ENCODE results near the gene SSBP3. TPM values are rescaled to one million over a fixed set of nuclear protein-coding genes. Genes with fewer than 3 reads are reported as not detected.
A peak's percentile ranks its signal among the peaks of the same experiment; 100 is the strongest.

The SSBP3 gene
- total RNA-seq, 2 donors from 2014 or later, result 40.3 to 56.3 TPM

DNA sequence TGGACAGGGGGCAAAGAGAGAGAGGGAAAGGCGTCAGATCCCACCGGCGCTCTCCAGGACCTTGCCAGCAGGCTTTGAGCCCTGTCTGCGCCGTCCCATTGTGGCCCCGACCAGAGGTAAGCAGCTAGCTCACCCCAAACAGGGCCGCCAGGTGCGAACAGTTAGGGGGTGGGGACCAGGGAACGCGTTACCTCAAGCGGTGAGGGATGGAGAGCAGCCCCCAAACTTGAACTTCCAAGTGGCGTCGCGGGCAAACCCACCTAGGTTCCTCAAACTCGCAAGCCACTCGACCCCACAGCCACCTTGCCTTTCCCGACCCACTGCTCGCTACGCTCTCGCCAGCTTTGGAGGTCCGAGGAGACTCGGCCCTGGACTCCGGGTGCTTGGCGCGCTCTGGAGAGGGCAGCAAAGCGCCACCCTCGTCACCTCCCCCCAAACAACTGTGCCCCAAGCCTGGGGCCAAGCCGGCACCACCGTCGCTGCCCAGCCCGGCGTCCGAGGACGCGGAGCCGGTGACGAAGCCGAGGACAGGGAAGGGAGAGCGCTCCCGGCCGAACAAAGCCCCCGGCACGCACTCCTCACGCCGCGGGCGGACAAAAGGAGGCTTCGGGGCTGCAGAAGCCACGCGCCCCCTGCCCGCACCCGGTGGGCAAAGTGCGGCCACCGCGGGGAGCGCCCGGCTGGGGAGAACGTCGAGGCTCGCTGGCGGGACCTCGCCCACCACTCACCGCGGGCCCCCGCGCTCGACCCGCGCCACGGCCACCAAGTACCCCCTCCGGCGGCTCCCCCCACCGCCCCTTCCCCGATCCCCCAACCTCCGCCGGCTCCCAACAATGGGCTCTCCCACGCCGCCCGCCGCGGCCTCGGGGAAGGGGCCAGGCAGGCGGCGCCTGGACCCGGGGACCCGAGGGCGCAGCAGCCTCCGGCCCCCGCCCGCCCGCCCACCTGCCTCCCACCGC, 976 bp downstream of the SSBP3 start:
- ATAC-seq (replicated peaks), result no peak

GRCh38 chr1:54404263-54404662, 1.9 kb downstream of the SSBP3 start:
- no peaks in the 10 kb centered on the region for H3K9me3 Mint-ChIP-seq
- peaks cover 73% of the 10 kb centered on the region for H3K4me1 Mint-ChIP-seq
- ATAC-seq (replicated peaks), result no peak
- peak overlapping the region; percentile 76 for H3K4me3 Mint-ChIP-seq
- peak overlapping the region; percentile 65 for H3K27ac Mint-ChIP-seq
- H3K27me3 Mint-ChIP-seq, result no peaks in the 10 kb centered on the region
- H3K36me3 Mint-ChIP-seq (ENCODE audit: low read depth), result peaks cover 53% of the 10 kb centered on the region

More for the DNA sequence above, 976 bp downstream of the SSBP3 start:
- no peaks in the 10 kb centered on the region for H3K27me3 Mint-ChIP-seq
- peak overlapping the region; percentile 76 for H3K4me3 Mint-ChIP-seq
- H3K36me3 Mint-ChIP-seq (ENCODE audit: low read depth), result peaks cover 43% of the 10 kb centered on the region
- no peak overlapping the region for H3K27ac Mint-ChIP-seq
- H3K4me1 Mint-ChIP-seq, result peaks cover 70% of the 10 kb centered on the region
- H3K9me3 Mint-ChIP-seq, result no peaks in the 10 kb centered on the region

DNA sequence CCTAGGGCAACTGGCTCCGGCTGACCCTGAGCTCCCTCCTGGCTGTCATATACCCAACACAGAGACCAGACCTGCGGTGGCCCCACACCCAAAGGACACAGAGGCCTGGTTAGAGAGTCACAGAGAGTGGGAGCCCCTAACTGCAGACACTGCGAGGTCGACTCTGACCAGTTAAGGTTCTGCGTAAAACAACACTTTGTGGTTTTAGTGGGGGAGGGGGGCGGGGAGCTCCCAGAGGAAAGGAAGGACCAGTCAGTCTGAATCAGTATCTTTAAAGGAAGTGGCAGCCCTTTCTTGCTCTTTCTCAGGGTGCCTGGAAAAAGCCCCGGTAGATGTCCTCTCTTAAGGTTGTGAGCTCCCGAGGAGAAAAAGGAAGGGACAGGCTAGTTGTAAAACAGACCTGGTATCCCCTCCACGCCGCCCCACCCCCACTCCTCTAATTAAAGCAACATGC, 2.4 kb downstream of the SSBP3 start:
- no peaks in the 10 kb centered on the region for H3K27me3 Mint-ChIP-seq
- H3K27ac Mint-ChIP-seq, result peak overlapping the region; percentile 65
- H3K9me3 Mint-ChIP-seq, result no peaks in the 10 kb centered on the region
- peak; percentile 2 for ATAC-seq (replicated peaks)
- peaks cover 73% of the 10 kb centered on the region for H3K4me1 Mint-ChIP-seq
- peak overlapping the region; percentile 76 for H3K4me3 Mint-ChIP-seq
- peaks cover 57% of the 10 kb centered on the region for H3K36me3 Mint-ChIP-seq (ENCODE audit: low read depth)

DNA sequence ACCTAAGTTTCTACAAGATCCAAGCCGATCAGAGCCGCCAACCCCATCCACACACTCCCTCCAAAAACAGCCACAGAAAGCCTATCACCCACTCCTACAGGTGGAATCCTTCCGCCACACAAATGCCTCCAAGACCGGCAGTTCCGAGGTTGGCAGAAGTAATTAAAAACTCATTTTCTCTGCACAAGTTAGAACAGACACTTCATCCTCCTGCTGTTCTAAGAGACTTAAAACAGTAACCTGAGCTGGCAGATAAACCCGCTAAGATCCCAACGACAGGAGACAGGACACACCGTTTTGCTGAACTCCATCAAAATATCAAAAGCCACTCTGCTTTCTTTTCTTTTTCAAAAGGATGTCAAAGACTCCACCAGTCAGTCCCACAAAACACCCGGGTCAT, 2.8 kb downstream of the SSBP3 start:
- H3K36me3 Mint-ChIP-seq (ENCODE audit: low read depth), result peaks cover 62% of the 10 kb centered on the region
- peak overlapping the region; percentile 76 for H3K4me3 Mint-ChIP-seq
- no peaks in the 10 kb centered on the region for H3K9me3 Mint-ChIP-seq
- H3K27ac Mint-ChIP-seq, result peak overlapping the region; percentile 65
- H3K4me1 Mint-ChIP-seq, result peaks cover 73% of the 10 kb centered on the region
- no peaks in the 10 kb centered on the region for H3K27me3 Mint-ChIP-seq
- ATAC-seq (replicated peaks), result no peak

GRCh38 chr1:54402896-54403295, 3.3 kb downstream of the SSBP3 start:
- Mint-ChIP-seq H3K4me3 (peak overlapping the region; percentile 76), H3K9me3 (no peaks in the 10 kb centered on the region), H3K27me3 (no peaks in the 10 kb centered on the region), H3K4me1 (peaks cover 68% of the 10 kb centered on the region), H3K27ac (no peak overlapping the region), H3K36me3 (ENCODE audit: low read depth) (peaks cover 67% of the 10 kb centered on the region)
- ATAC-seq (replicated peaks), result no peak

DNA sequence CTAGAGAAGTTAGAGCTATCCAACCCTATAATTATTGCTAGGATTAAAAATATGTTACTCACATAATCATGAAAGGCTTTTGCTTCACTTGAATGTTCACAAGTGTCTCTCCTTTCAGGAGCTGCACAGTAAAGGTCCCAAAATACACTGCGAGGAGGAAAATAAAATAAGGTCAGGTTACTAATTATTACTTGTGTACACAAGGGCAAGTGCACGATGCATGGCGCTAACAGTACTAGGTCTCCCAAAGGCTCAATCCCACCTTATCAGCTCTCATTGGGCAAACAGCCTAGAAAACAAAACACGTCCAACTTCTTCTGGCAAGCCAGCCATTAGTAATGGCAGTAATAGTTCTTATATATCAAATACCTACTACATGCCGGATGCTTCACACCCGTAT, 4.4 kb downstream of the SSBP3 start:
- no peak for ATAC-seq (replicated peaks)
- peaks cover 62% of the 10 kb centered on the region for H3K4me1 Mint-ChIP-seq
- H3K36me3 Mint-ChIP-seq (ENCODE audit: low read depth), result peaks cover 78% of the 10 kb centered on the region
- no peaks in the 10 kb centered on the region for H3K9me3 Mint-ChIP-seq
- H3K27ac Mint-ChIP-seq, result no peak overlapping the region
- H3K4me3 Mint-ChIP-seq, result peak overlapping the region; percentile 73
- H3K27me3 Mint-ChIP-seq, result no peaks in the 10 kb centered on the region

- Mint-ChIP-seq H3K36me3 (ENCODE audit: low read depth) (peaks cover 91% of the 10 kb centered on the region), H3K27ac (peak overlapping the region; percentile 86)
Observed at GRCh38 chr1:54400329-54400728, 5.9 kb downstream of the SSBP3 start.

GRCh38 chr1:54399765-54400164, 6.4 kb downstream of the SSBP3 start:
- peaks cover 62% of the 10 kb centered on the region for H3K4me1 Mint-ChIP-seq
- peak; percentile 78 for ATAC-seq (replicated peaks)
- peak overlapping the region; percentile 86 for H3K27ac Mint-ChIP-seq
- peak overlapping the region; percentile 73 for H3K4me3 Mint-ChIP-seq
- no peaks in the 10 kb centered on the region for H3K27me3 Mint-ChIP-seq
- H3K9me3 Mint-ChIP-seq, result no peaks in the 10 kb centered on the region
- H3K36me3 Mint-ChIP-seq (ENCODE audit: low read depth), result peaks cover 97% of the 10 kb centered on the region

More at GRCh38 chr1:54400329-54400728, 5.9 kb downstream of the SSBP3 start:
- ATAC-seq (replicated peaks), result peak; percentile 81
- no peaks in the 10 kb centered on the region for H3K9me3 Mint-ChIP-seq
- peak overlapping the region; percentile 73 for H3K4me3 Mint-ChIP-seq
- peaks cover 62% of the 10 kb centered on the region for H3K4me1 Mint-ChIP-seq
- no peaks in the 10 kb centered on the region for H3K27me3 Mint-ChIP-seq

DNA sequence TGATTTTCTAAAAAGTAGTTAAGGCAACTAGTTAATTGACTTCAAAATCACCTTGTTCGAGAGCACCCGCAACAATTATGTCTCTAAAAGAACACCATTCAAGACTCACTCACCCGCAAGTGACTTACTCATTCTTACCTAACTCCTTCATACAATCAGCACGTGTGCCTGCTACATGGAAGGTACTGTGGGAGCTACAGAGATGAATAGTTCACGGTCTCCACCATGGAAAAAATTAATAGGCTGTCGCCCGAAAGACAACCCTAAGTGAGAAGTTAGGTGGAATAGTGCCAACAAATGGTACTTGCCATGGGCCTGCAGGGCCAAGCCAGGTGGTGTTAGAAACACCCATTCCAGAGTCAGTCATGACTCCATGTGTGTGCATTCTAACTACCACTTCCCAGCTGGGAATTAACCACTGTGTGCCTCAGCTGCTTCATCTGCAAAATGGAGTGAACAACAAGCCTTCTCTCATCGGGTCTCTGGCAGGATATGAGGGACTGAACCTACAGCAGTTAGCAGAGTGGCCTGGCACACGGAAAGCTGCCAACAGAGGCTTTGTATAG, 7.1 kb downstream of the SSBP3 start:
- no peaks in the 10 kb centered on the region for H3K9me3 Mint-ChIP-seq

GRCh38 chr1:54397980-54398379, 8.2 kb downstream of the SSBP3 start:
- H3K36me3 Mint-ChIP-seq (ENCODE audit: low read depth), result peaks cover 85% of the 10 kb centered on the region
- no peaks in the 10 kb centered on the region for H3K27me3 Mint-ChIP-seq
- H3K27ac Mint-ChIP-seq, result no peak overlapping the region
- H3K4me1 Mint-ChIP-seq, result peaks cover 45% of the 10 kb centered on the region
- H3K4me3 Mint-ChIP-seq, result no peak overlapping the region
- H3K9me3 Mint-ChIP-seq, result no peaks in the 10 kb centered on the region
- ATAC-seq (replicated peaks), result no peak

More for the DNA sequence above, 7.1 kb downstream of the SSBP3 start:
- peaks cover 92% of the 10 kb centered on the region for H3K36me3 Mint-ChIP-seq (ENCODE audit: low read depth)
- peak overlapping the region; percentile 73 for H3K4me3 Mint-ChIP-seq
- H3K27me3 Mint-ChIP-seq, result no peaks in the 10 kb centered on the region
- ATAC-seq (replicated peaks), result peak; percentile 59
- peaks cover 55% of the 10 kb centered on the region for H3K4me1 Mint-ChIP-seq
- peak overlapping the region; percentile 86 for H3K27ac Mint-ChIP-seq

DNA sequence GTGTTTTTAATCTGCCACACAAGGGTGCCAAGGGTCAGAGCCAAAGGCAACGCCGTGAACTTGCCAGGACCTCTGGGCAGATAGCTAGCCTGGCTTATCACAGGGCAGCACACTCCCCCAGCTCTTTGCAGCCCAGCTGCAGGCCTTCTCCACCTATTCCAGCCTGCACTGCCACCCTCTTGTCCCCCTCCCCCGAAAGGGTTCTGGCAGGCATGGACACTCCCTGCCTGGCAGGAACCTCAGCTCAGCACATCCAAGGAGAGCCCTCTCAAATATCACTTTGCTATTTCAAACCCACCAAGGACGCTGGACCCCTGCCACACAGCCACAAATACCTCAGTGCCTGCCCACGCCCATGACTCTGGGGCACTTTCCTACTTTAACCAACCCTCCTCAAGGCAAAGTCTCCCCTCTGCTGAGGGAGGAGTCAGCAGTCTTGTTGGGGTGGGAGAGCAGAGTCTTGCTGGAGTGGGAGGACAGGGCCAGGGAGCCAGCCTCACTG, 9.1 kb downstream of the SSBP3 start:
- Mint-ChIP-seq H3K27ac (no peak overlapping the region), H3K4me3 (no peak overlapping the region), H3K4me1 (peaks cover 41% of the 10 kb centered on the region), H3K36me3 (ENCODE audit: low read depth) (peaks cover 85% of the 10 kb centered on the region), H3K9me3 (no peaks in the 10 kb centered on the region), H3K27me3 (no peaks in the 10 kb centered on the region)
- ATAC-seq (replicated peaks), result no peak

- no peak for ATAC-seq (replicated peaks)
- no peaks in the 10 kb centered on the region for H3K9me3 Mint-ChIP-seq
- H3K27me3 Mint-ChIP-seq, result no peaks in the 10 kb centered on the region
- peaks cover 35% of the 10 kb centered on the region for H3K4me1 Mint-ChIP-seq
- no peak overlapping the region for H3K4me3 Mint-ChIP-seq
- peaks cover 81% of the 10 kb centered on the region for H3K36me3 Mint-ChIP-seq (ENCODE audit: low read depth)
- H3K27ac Mint-ChIP-seq, result no peak overlapping the region
Observed at GRCh38 chr1:54396261-54396933, 9.8 kb downstream of the SSBP3 start.

GRCh38 chr1:54395281-54395934, 10.8 kb downstream of the SSBP3 start:
- no peak overlapping the region for H3K27ac Mint-ChIP-seq
- ATAC-seq (replicated peaks), result no peak

GRCh38 chr1:54394104-54394503, 12.1 kb downstream of the SSBP3 start:
- Mint-ChIP-seq H3K4me3 (no peak overlapping the region), H3K9me3 (no peaks in the 10 kb centered on the region), H3K27ac (no peak overlapping the region), H3K27me3 (no peaks in the 10 kb centered on the region), H3K36me3 (ENCODE audit: low read depth) (peaks cover 75% of the 10 kb centered on the region), H3K4me1 (peaks cover 12% of the 10 kb centered on the region)
- no peak for ATAC-seq (replicated peaks)

More at GRCh38 chr1:54395281-54395934, 10.8 kb downstream of the SSBP3 start:
- H3K9me3 Mint-ChIP-seq, result no peaks in the 10 kb centered on the region
- H3K4me1 Mint-ChIP-seq, result peaks cover 25% of the 10 kb centered on the region
- no peak overlapping the region for H3K4me3 Mint-ChIP-seq
- H3K27me3 Mint-ChIP-seq, result no peaks in the 10 kb centered on the region
- peaks cover 81% of the 10 kb centered on the region for H3K36me3 Mint-ChIP-seq (ENCODE audit: low read depth)

All from activated T-helper 17 cell treated with anti-CD3 and anti-CD28 coated beads, Interleukin-2, amount 50 U/mL, for 72 hours (primary cell).